ENCODE results near the gene RFX6.

RFX6 gene

GRCh38 chr6:116902634-116903033 lies 25.6 kb downstream of the RFX6 start:
- DNase-seq, result no peak

- no peak for DNase-seq
Observed at GRCh38 chr6:116922853-116923548, 46.0 kb downstream of the RFX6 start.

- no peak for DNase-seq
Observed at GRCh38 chr6:116924245-116924644, 47.2 kb downstream of the RFX6 start.

- no peak for DNase-seq
Observed at GRCh38 chr6:116925088-116925794, 48.2 kb downstream of the RFX6 start.

GRCh38 chr6:116928677-116929076 lies 51.6 kb downstream of the RFX6 start:
- no peak for DNase-seq

- DNase-seq, result no peak
Observed at GRCh38 chr6:116929825-116930224, 52.8 kb downstream of the RFX6 start.

GRCh38 chr6:116931456-116931855 lies 54.4 kb downstream of the RFX6 start:
- no peak for DNase-seq

GRCh38 chr6:116932496-116932895 lies 55.5 kb downstream of the RFX6 start:
- no peak for DNase-seq

GRCh38 chr6:116933485-116933884 lies 56.4 kb downstream of the RFX6 start:
- no peak for DNase-seq

GRCh38 chr6:116938305-116938704 lies 61.3 kb downstream of the RFX6 start:
- no peak for DNase-seq

GRCh38 chr6:116941727-116942126 lies 64.7 kb downstream of the RFX6 start:
- no peak for DNase-seq

GRCh38 chr6:116945809-116946208 lies 68.8 kb downstream of the RFX6 start:
- DNase-seq, result no peak

- DNase-seq, result no peak
Observed at GRCh38 chr6:116948533-116949304, 71.7 kb downstream of the RFX6 start.

- no peak for DNase-seq
Observed at GRCh38 chr6:116949964-116950363, 72.9 kb downstream of the RFX6 start.

GRCh38 chr6:116954335-116954734 lies 77.3 kb downstream of the RFX6 start:
- DNase-seq, result no peak

GRCh38 chr6:116954938-116955337 lies 77.9 kb downstream of the RFX6 start:
- no peak for DNase-seq

- DNase-seq, result no peak
Observed at GRCh38 chr6:116955773-116956172, 78.7 kb downstream of the RFX6 start.

- DNase-seq, result no peak
Observed at GRCh38 chr6:116963972-116964371, 86.9 kb downstream of the RFX6 start.

- DNase-seq, result no peak
Observed at GRCh38 chr6:116966675-116967576, 89.9 kb downstream of the RFX6 start.

GRCh38 chr6:116969211-116969863 lies 92.3 kb downstream of the RFX6 start:
- DNase-seq, result peak; percentile 12

GRCh38 chr6:116971959-116972358 lies 94.9 kb downstream of the RFX6 start:
- peak; percentile 16 for DNase-seq

- no peak for DNase-seq
Observed at GRCh38 chr6:116973976-116974375, 96.9 kb downstream of the RFX6 start.

Data from CD4-positive, alpha-beta T cell treated with Interleukin-10 for 1 hour (primary cell).